Epithelial cell of proximal tubule (primary cell): ENCODE results near the gene FES. TPM values are rescaled to one million over a fixed set of nuclear protein-coding genes. Genes with fewer than 3 reads are reported as not detected.

Source experiments
- DNase-seq: peaks from one replicate; pipeline ENCODE4 v3.0.0-alpha.2; 2011; ENCODE audit warnings: low read depth
- H3K4me3 ChIP-seq: 2 replicates; pipeline ENCODE4 v1.5.1; 2011; ENCODE audit warnings: low read depth, mild to moderate bottlenecking, low read length
- total RNA-seq: library from RNA; depleted of rRNA; stranded (reverse); fragments of >200 nt; gene quantifications from 2 replicates; pipeline ENCODE4 v1.2.3, GENCODE V29; 2015
- TF ChIP-seq, protein P1 (sequence below): conservative IDR thresholded peaks from 2 replicates; pipeline ENCODE4 v1.5.1; 2012; ENCODE audit warnings: low read depth, mild to moderate bottlenecking, low read length

FES gene
- total RNA-seq, 1 donor from 2014 or later = 24.6 TPM

- no peak for DNase-seq
- no peak overlapping the region for H3K4me3 ChIP-seq
- TF ChIP-seq, protein P1, sequence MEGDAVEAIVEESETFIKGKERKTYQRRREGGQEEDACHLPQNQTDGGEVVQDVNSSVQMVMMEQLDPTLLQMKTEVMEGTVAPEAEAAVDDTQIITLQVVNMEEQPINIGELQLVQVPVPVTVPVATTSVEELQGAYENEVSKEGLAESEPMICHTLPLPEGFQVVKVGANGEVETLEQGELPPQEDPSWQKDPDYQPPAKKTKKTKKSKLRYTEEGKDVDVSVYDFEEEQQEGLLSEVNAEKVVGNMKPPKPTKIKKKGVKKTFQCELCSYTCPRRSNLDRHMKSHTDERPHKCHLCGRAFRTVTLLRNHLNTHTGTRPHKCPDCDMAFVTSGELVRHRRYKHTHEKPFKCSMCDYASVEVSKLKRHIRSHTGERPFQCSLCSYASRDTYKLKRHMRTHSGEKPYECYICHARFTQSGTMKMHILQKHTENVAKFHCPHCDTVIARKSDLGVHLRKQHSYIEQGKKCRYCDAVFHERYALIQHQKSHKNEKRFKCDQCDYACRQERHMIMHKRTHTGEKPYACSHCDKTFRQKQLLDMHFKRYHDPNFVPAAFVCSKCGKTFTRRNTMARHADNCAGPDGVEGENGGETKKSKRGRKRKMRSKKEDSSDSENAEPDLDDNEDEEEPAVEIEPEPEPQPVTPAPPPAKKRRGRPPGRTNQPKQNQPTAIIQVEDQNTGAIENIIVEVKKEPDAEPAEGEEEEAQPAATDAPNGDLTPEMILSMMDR = no peak
These were observed 32.4 kb upstream of the FES start for GRCh38 chr15:90851940-90852339.

- H3K4me3 ChIP-seq = no peak overlapping the region
- TF ChIP-seq, protein P1 = no peak
- DNase-seq = no peak
These were observed 29.2 kb upstream of the FES start for GRCh38 chr15:90855139-90855538.

GRCh38 chr15:90857337-90857736 lies 27.0 kb upstream of the FES start:
- TF ChIP-seq, protein P1 = no peak
- H3K4me3 ChIP-seq = no peak overlapping the region

GRCh38 chr15:90857883-90858443 lies 26.3 kb upstream of the FES start:
- H3K4me3 ChIP-seq = no peak overlapping the region
- no peak for DNase-seq
- TF ChIP-seq, protein P1 = no peak

More at GRCh38 chr15:90857337-90857736, 27.0 kb upstream of the FES start:
- DNase-seq = no peak

- H3K4me3 ChIP-seq = no peak overlapping the region
- TF ChIP-seq, protein P1 = no peak
- no peak for DNase-seq
These were observed 24.8 kb upstream of the FES start for GRCh38 chr15:90859234-90860131.

GRCh38 chr15:90860450-90860849 lies 23.9 kb upstream of the FES start:
- DNase-seq = no peak

More at GRCh38 chr15:90860450-90860849, 23.9 kb upstream of the FES start:
- H3K4me3 ChIP-seq = no peak overlapping the region
- TF ChIP-seq, protein P1 = no peak
